ENCODE results near the gene TOM1.

GRCh38 chr22:35363566-35364086 lies 63.9 kb downstream of the TOM1 start:
- TF ChIP-seq CTCF (IDR thresholded peaks at IDR 0.05; ENCODE audit: low read depth, low read length, missing input control) = no peak
- no peak for TF ChIP-seq MAX (IDR thresholded peaks at IDR 0.05)
- TF ChIP-seq REST (IDR thresholded peaks at IDR 0.05) = no peak
- no peak for TF ChIP-seq RXRA (IDR thresholded peaks at IDR 0.05)
- no peak for TF ChIP-seq EGR1 (IDR thresholded peaks at IDR 0.05; ENCODE audit: low read depth in 2 of 2)
- no peak for TF ChIP-seq ATF3 (IDR thresholded peaks at IDR 0.05)

All from liver (tissue), 3 donors.